ENCODE measurements around the gene ARHGAP24. TPM values are rescaled to one million over a fixed set of nuclear protein-coding genes. Genes with fewer than 3 reads are reported as not detected.

The ARHGAP24 gene
- polyA plus RNA-seq, 3 donors: 12.5 to 32.0 (median 18.8) TPM

GRCh38 chr4:85613901-85614300 lies 139.0 kb downstream of the ARHGAP24 start:
- H3K27me3 Mint-ChIP-seq (ENCODE audit: low read depth in 3 of 3): peaks cover 0 to 2% (median 0%) of the 10 kb centered on the region in 3 donors
- intact Hi-C loops (cut with micrococcal nuclease): no loop called here
- H3K36me3 Mint-ChIP-seq: peaks cover 0 to 3% of the 10 kb centered on the region in 2 donors
- H3K79me2 ChIP-seq (ENCODE audit: insufficient read depth, low read length): no peaks in the 10 kb centered on the region
- H3K4me3 ChIP-seq (replicated peaks in 1 of 3; ENCODE audit: low read depth in 2 of 3, low read length in 3 of 3): no peak overlapping the region
- no peak overlapping the region for H3K4me3 Mint-ChIP-seq
- no peaks in the 10 kb centered on the region for H4K20me1 ChIP-seq (ENCODE audit: insufficient read depth, low read length)
- no peaks in the 10 kb centered on the region for H3K36me3 ChIP-seq (replicated peaks in 1 of 2; ENCODE audit: control insufficient read depth in 1 of 2, insufficient read depth in 2 of 2, low read length in 2 of 2)
- no peaks in the 10 kb centered on the region for H3K9me3 ChIP-seq (replicated peaks in 1 of 2; ENCODE audit: control insufficient read depth in 1 of 2, insufficient read depth in 1 of 2, low read length in 2 of 2)
- H3K27ac ChIP-seq (ENCODE audit: low read depth in 1 of 2, low read length in 2 of 2): no peak overlapping the region
- no peak overlapping the region for H2AFZ ChIP-seq (ENCODE audit: insufficient read depth, low read depth, low read length, poor library complexity, severe bottlenecking)
- H3K9ac ChIP-seq (ENCODE audit: insufficient read depth, low read length, poor library complexity, severe bottlenecking): no peak overlapping the region
- DNase-seq: no peak
- TF ChIP-seq CTCF (IDR thresholded peaks at IDR 0.05): no peak
- H3K4me2 ChIP-seq (replicated peaks; ENCODE audit: extremely low read depth, low read length, poor library complexity, severe bottlenecking): no peak overlapping the region
- peaks cover 4% of the 10 kb centered on the region for H3K4me1 Mint-ChIP-seq
- no CpG with 5 or more reads among the region's 1 CpG for WGBS (ENCODE audit: insufficient coverage)
- H3K27me3 ChIP-seq (ENCODE audit: control insufficient read depth in 2 of 2, insufficient read depth in 2 of 2, low read length in 2 of 2): no peaks in the 10 kb centered on the region
- H3K4me1 ChIP-seq (ENCODE audit: control insufficient read depth in 1 of 2, insufficient read depth in 2 of 2, low read length in 2 of 2): no peaks in the 10 kb centered on the region
- no peak overlapping the region for H3K27ac Mint-ChIP-seq
- H3K9me3 Mint-ChIP-seq: peaks cover 0 to 2% (median 0%) of the 10 kb centered on the region in 7 donors

- no CpG with 5 or more reads among the region's 2 CpGs for WGBS (ENCODE audit: insufficient coverage)
- intact Hi-C loops (cut with micrococcal nuclease): no loop called here
- no peak for DNase-seq
Observed at GRCh38 chr4:85615952-85616351, 141.0 kb downstream of the ARHGAP24 start.

More at GRCh38 chr4:85615952-85616351, 141.0 kb downstream of the ARHGAP24 start:
- Histone ChIP-seq H4K20me1 (ENCODE audit: insufficient read depth, low read length) (no peaks in the 10 kb centered on the region), H3K4me3 (replicated peaks in 1 of 3; ENCODE audit: low read depth in 2 of 3, low read length in 3 of 3) (no peak overlapping the region), H2AFZ (ENCODE audit: insufficient read depth, low read depth, low read length, poor library complexity, severe bottlenecking) (no peak overlapping the region), H3K4me1 (ENCODE audit: control insufficient read depth in 1 of 2, insufficient read depth in 2 of 2, low read length in 2 of 2) (no peaks in the 10 kb centered on the region), H3K9ac (ENCODE audit: insufficient read depth, low read length, poor library complexity, severe bottlenecking) (no peak overlapping the region), H3K9me3 (replicated peaks in 1 of 2; ENCODE audit: control insufficient read depth in 1 of 2, insufficient read depth in 1 of 2, low read length in 2 of 2) (no peaks in the 10 kb centered on the region), H3K27me3 (ENCODE audit: control insufficient read depth in 2 of 2, insufficient read depth in 2 of 2, low read length in 2 of 2) (no peaks in the 10 kb centered on the region), H3K79me2 (ENCODE audit: insufficient read depth, low read length) (no peaks in the 10 kb centered on the region), H3K27ac (ENCODE audit: low read depth in 1 of 2, low read length in 2 of 2) (no peak overlapping the region), H3K4me2 (replicated peaks; ENCODE audit: extremely low read depth, low read length, poor library complexity, severe bottlenecking) (no peak overlapping the region), H3K36me3 (replicated peaks in 1 of 2; ENCODE audit: control insufficient read depth in 1 of 2, insufficient read depth in 2 of 2, low read length in 2 of 2) (no peaks in the 10 kb centered on the region)
- Mint-ChIP-seq H3K27me3 (ENCODE audit: low read depth in 3 of 3) (peaks cover 0 to 4% (median 0%) of the 10 kb centered on the region in 3 donors), H3K36me3 (no peaks in the 10 kb centered on the region), H3K27ac (no peak overlapping the region), H3K4me1 (peaks cover 4% of the 10 kb centered on the region), H3K4me3 (no peak overlapping the region), H3K9me3 (peaks cover 0 to 2% (median 0%) of the 10 kb centered on the region in 7 donors)
- TF ChIP-seq CTCF (IDR thresholded peaks at IDR 0.05): no peak

All from CD14-positive monocyte (primary cell).